ENCODE data around the gene LENG8. TPM values are rescaled to one million over a fixed set of nuclear protein-coding genes. Genes with fewer than 3 reads are reported as not detected.

The LENG8 gene
- total and polyA plus RNA-seq, 2 of the 13 experiments (the other 11 are each of a cell fraction or from before 2014, with no cell fraction given) = 14.3 to 41.9 TPM

- TF ChIP-seq ARID5B (CRISPR knock-in tag; IDR thresholded peaks at IDR 0.05) (peak; percentile 26; the same call in 1 of the 2 replicates), TMF1 (CRISPR knock-in tag; IDR thresholded peaks at IDR 0.05; ENCODE audit: low read depth) (0 out of 2 replicates have a peak, but pooled peaks have one; percentile 67), ERF (CRISPR knock-in tag; IDR thresholded peaks at IDR 0.05) (peak; percentile 46), SALL2 (CRISPR knock-in tag; IDR thresholded peaks at IDR 0.05) (no peak), KDM5A (IDR thresholded peaks at IDR 0.05; ENCODE audit: borderline replicate concordance, low read length) (no peak), ZFP36 (IDR thresholded peaks at IDR 0.05; ENCODE audit: borderline replicate concordance, low read depth, low read length, partially characterized antibody) (no peak), NCOA5 (CRISPR knock-in tag; IDR thresholded peaks at IDR 0.05) (no peak), NR0B2 (CRISPR knock-in tag; IDR thresholded peaks at IDR 0.05) (0 out of 2 replicates have a peak, but pooled peaks have one; percentile 71), CERS6 (CRISPR knock-in tag; IDR thresholded peaks at IDR 0.05) (no peak), HDAC6 (IDR thresholded peaks at IDR 0.05; ENCODE audit: low read depth, low read length) (no peak), ZNF331 (CRISPR knock-in tag; IDR thresholded peaks at IDR 0.05) (peak; percentile 71)
Measured at GRCh38 chr19:54463531-54464043, 14.6 kb downstream of the LENG8 start, which contains the start of gene LENG9 (continued).

Measured in HepG2 (cell line).